Heart left ventricle (tissue), 16 donors: ENCODE measurements around the gene C1QTNF2. TPM values are rescaled to one million over a fixed set of nuclear protein-coding genes. Genes with fewer than 3 reads are reported as not detected.

Source experiments
- ATAC-seq, 4 donors: fragments of 200-7000 bp; cut with Tn5 transposase; one replicate each; pipeline ENCODE4 v1.9.1; 2020 to 2022; ENCODE audit warnings: moderate library complexity in 4 of 4, mild to moderate bottlenecking in 3 of 4, moderate number of reproducible peaks in 1 of 4
- DNase-seq, 5 donors: peaks; one replicate each; pipeline ENCODE4 v3.0.0-alpha.2; 2020
- H3K27ac ChIP-seq, 12 donors: fragments of 200-600 bp; sonication (generic) in 4 of 12; one replicate each; pipeline versions ENCODE4 v1.5.0 to v1.8.0; 2016 to 2022; ENCODE audit warnings: mild to moderate bottlenecking in 2 of 12
- H3K27me3 ChIP-seq, 9 donors: fragments of 200-600 bp; sonication (generic) in 2 of 9; one replicate each; pipeline versions ENCODE4 v1.5.1 to v1.8.0; 2016 to 2022; ENCODE audit warnings: mild to moderate bottlenecking in 3 of 9
- H3K36me3 ChIP-seq, 9 donors: fragments of 200-600 bp; sonication (generic) in 2 of 9; one replicate each; pipeline versions ENCODE4 v1.5.0 to v1.8.0; 2018 to 2022; ENCODE audit warnings: mild to moderate bottlenecking in 2 of 9
- H3K4me1 ChIP-seq, 12 donors: fragments of 200-600 bp; sonication (generic) in 4 of 12; one replicate each; pipeline versions ENCODE4 v1.5.0 to v1.8.0; 2016 to 2022; ENCODE audit warnings: mild to moderate bottlenecking in 3 of 12
- H3K4me3 ChIP-seq, 12 donors: fragments of 200-600 bp; sonication (generic) in 4 of 12; one replicate each; pipeline versions ENCODE4 v1.5.0 to v1.8.0; 2017 to 2022; ENCODE audit warnings: mild to moderate bottlenecking in 9 of 12, moderate library complexity in 4 of 12
- H3K9me3 ChIP-seq, 12 donors: fragments of 200-600 bp; sonication (generic) in 4 of 12; one replicate each; pipeline versions ENCODE4 v1.5.0 to v1.8.0; 2016 to 2022; ENCODE audit warnings: mild to moderate bottlenecking in 1 of 12
- POLR2A ChIP-seq, 2 donors: fragments of 450-650 bp; IDR thresholded peaks; one replicate each; pipeline ENCODE4 v1.6.1; 2017; ENCODE audit warnings: antibody characterized with exemption in 2 of 2, mild to moderate bottlenecking in 2 of 2, moderate library complexity in 2 of 2
- WGBS, 4 donors: extraction: QIAGEN DNeasy Blood & Tissue Kit in 2 of 4; methylation state at CpG; one replicate each; pipeline versions ENCODE4 v1.1.5 to v1.1.7; 2013 to 2018; 5-methylcytosine and 5-hydroxymethylcytosine counted together
- intact Hi-C, 10 donors: fragments of 100-400 bp; cut with DNase I; formaldehyde crosslinking; loops; one replicate each; pipeline versions ENCODE4 v1.11.1 to v1.14.2; 2022
- polyA plus RNA-seq, 2 donors: library from polyadenylated mRNA; stranded (reverse); fragments of 200-250 nt; gene quantifications; one replicate each; pipeline ENCODE4 v1.2.3, GENCODE V29; 2013
- total RNA-seq, 9 donors: library from RNA; depleted of rRNA in 2 of 9; stranded (reverse); fragments of >200 nt in 2 of 9; fragmentation: NEBNext Ultra II Directional in 3 of 9; extraction: Animal tissue kit (Norgen Biotek cat#: 25700) in 3 of 9; gene quantifications; one replicate each; pipeline versions ENCODE4 v1.1.0 to v1.2.4, GENCODE V29; 2016 to 2023
- TF ChIP-seq, protein P1 (sequence below), 12 donors: fragments of 200-600 bp; sonication (generic) in 4 of 12; IDR thresholded peaks; one replicate each; pipeline versions ENCODE4 v1.5.0 to v1.8.0; 2018 to 2022; ENCODE audit warnings: antibody characterized with exemption in 12 of 12, mild to moderate bottlenecking in 5 of 12
- donor health status: ischemic (EF 13 %, LVEDD 7.1; RV severe dilation, severe dysfunction).
- donor health status: healthy with polysubstance abuse.
- donor health status: DM: no; HTN: yes; CAD: no.
- donor health status: DM: no; HTN: no; CAD: no.
- donor health status: ischemic (EF 25% LVEDD 6.9; RV normal size, moderate dysfunction).
- donor health status: ischemic (EF 25% LVEDD 5.7; RV mildly dilated, moderate dysfunction).
- donor health status: healthy.
- donor health status: DM: yes; HTN: yes; CAD: no.
- donor health status: ischemic (EF 35%, LVEDD 5.7; RV mildly dilated, moderate dysfunction).
- donor health status: nonischemic (EF 11% LVEDD 7.7; RV severe dilation, severe dysfunction).
- donor health status: DM: yes; HTN: yes; CAD: no.
- donor health status: PGD.
- donor health status: ischemic (EF 29% LVEDD 5.4; RV normal size, mild dysfunction).
- donor health status: nonischemic (EF 23%, LVEDD 6.1; RV moderate dilation, normal function).

C1QTNF2 gene
- total and polyA plus RNA-seq, 11 donors = 0.44 to 1.6 (median 1.0) TPM

DNA sequence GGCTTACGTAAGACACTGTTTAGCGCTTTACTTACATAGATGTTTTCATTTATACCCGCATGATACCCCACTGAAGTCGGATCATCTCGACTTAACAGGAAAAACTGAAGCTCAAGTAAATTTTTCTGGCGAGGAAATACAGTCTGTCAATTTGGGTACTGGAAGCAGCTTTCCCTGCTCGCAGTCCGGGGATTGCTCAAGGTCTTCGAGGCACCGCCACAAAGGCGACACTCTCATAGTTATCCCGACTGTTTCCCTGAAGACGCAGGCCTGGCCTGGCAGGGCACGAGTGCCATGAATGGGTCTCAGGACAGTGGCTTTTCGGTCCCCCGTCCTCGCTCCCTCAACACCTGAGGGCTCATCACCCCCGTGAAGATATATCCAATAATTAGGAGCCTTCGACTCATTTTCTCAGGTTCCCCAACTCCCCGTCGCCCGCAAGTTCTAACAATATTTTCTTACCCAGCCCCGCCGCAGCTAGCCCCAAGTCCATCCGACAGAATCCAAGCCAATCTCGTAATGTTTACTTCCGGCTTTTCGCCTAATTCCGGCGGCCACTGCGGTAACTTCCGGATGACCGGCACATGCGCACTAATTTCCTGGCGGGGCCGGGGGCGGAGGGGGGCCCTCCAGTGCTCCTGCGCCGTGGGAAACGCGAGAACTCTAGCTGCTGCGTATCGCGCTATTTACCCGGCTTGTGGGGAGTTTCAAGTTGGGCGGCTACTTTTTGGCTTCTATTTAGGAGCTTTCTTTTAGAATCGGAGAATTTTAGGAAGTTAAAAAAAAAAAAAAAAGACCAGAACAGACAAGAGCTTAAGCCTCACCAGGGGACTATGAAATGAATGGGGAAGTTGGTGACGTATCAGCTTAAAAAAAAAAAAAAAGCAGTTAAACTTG is 48.4 kb upstream of the C1QTNF2 start, which contains the start of gene SLU7:
Gene SLU7 (minus strand): TSS at position 521 of the 897 bp plus-strand sequence. CDS start 3,787 bp downstream, outside the sequence.
- Histone ChIP-seq H3K4me3 (peak within 1 kb of the TSS; percentile 61 to 94 (median 80)), H3K27ac (peak within 1 kb of the TSS; percentile 64 to 96 (median 88)), H3K9me3 (no peaks in the 10 kb centered on the region), H3K27me3 (no peaks in the 10 kb centered on the region), H3K4me1 (peaks cover 0 to 56% (median 26%) of the 10 kb centered on the region in 12 donors), H3K36me3 (peaks cover 0 to 19% (median 14%) of the 10 kb centered on the region in 9 donors)
- ATAC-seq (peak; percentile 94 to 96 (median 94)), DNase-seq (peak; percentile 94 to 96 (median 95))
- 0 to 1% (median 1%) methylated on average over 48 of the region's 48 CpGs for WGBS, 4 donors
- intact Hi-C loops = loop anchor here in 2 of 10 donors (1.0 to 2.0 kb wide), 2 partner anchors 18 to 19 kb away; partner anchors contain the start of gene FAM200C (in 2 of the 2)
- peak in 1 of 2 donors; percentile 67 for TF ChIP-seq POLR2A (IDR thresholded peaks at IDR 0.05)
- TF ChIP-seq, protein P1, sequence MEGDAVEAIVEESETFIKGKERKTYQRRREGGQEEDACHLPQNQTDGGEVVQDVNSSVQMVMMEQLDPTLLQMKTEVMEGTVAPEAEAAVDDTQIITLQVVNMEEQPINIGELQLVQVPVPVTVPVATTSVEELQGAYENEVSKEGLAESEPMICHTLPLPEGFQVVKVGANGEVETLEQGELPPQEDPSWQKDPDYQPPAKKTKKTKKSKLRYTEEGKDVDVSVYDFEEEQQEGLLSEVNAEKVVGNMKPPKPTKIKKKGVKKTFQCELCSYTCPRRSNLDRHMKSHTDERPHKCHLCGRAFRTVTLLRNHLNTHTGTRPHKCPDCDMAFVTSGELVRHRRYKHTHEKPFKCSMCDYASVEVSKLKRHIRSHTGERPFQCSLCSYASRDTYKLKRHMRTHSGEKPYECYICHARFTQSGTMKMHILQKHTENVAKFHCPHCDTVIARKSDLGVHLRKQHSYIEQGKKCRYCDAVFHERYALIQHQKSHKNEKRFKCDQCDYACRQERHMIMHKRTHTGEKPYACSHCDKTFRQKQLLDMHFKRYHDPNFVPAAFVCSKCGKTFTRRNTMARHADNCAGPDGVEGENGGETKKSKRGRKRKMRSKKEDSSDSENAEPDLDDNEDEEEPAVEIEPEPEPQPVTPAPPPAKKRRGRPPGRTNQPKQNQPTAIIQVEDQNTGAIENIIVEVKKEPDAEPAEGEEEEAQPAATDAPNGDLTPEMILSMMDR (IDR thresholded peaks at IDR 0.05) = peak in 1 of 12 donors; percentile 9

DNA sequence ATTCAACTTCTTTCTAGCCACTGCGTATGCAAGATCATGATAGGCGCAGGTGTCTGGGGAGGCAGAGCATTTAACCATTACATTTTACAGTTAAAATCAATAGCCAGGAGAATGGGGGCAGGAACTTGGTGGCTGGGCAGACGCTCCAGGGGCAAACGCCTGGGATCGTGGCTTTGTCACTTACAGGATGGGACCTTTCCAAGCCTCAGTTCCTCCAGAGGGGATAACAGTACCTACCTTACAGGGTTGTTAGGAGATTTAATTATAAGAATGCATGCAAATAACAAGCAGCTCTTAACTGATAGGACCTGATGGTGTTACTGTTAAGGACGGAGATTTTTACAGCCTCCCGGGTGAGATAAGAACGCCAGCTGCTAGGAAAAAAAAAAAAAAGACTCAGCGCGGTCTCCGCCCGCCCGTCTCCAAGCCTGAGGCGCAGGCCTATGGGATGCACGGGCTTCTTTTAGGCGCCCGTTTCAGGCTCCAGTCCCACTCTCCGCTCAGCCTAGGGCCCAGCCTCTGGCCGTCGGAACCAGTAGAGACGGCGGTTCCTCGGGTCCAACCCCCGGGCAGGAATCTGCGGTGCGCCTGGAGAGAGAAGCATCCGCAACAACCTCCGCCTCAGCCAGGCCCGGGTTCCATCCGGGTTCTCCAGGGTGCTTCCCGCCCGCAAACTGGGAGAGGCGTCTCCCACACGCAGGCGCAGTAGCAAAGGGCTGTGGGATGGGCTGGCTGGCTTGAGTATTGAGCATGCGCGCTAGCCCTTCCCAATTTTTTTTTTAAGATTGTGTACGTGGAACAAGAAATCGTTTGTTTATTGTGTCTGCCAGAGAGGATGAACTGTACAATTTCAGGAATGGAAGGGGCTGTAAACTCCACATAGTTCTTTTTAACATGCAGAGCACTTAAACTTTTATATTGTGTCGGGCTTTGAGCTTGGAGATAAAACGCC is 29.3 kb upstream of the C1QTNF2 start, which contains the start of gene FAM200C:
Gene FAM200C (minus strand): TSS at position 653 of the 952 bp plus-strand sequence. CDS start 4,564 bp downstream, outside the sequence.
- Histone ChIP-seq H3K27ac (peak within 1 kb of the TSS; percentile 56 to 91 (median 86)), H3K4me1 (peaks cover 0 to 32% (median 28%) of the 10 kb centered on the region in 12 donors), H3K36me3 (peaks cover 0 to 42% (median 34%) of the 10 kb centered on the region in 9 donors), H3K27me3 (no peaks in the 10 kb centered on the region), H3K9me3 (no peaks in the 10 kb centered on the region), H3K4me3 (peak within 1 kb of the TSS; percentile 36 to 89 (median 72))
- TF ChIP-seq POLR2A (IDR thresholded peaks at IDR 0.05) = peak in 1 of 2 donors; percentile 95
- TF ChIP-seq, protein P1 (IDR thresholded peaks at IDR 0.05) = no peak
- ATAC-seq (peak; percentile 96 to 99 (median 98)), DNase-seq (peak; percentile 92 to 96 (median 95))
- 0 to 2% (median 1%) methylated on average over 29 to 41 of the region's 41 CpGs for WGBS, 4 donors
- intact Hi-C loops = loop anchor here in 3 of 10 donors (1.0 to 10.0 kb wide), 5 partner anchors 19 to 377 kb away; partner anchors contain the start of genes SLU7 (in 2 of the 3) and PWWP2A (in 1 of the 3)

DNA sequence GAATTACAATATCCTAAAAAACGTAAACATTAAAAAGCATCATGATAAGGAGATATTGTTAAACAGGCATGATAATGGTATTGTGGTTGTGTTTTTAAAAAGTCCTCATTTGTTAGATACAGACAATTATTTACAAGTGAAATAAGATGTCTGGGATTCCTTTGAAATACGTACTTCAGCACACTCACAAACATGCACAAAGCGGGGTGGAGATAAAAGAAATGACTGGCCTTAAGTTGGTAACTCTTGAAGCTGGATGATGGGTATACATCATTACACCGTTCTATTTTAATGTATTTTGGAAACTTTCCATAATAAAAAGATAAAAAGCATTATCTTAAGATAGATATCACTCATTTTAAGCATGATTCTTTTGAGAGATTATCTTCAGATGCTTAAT is 28.4 kb upstream of the C1QTNF2 start:
- Histone ChIP-seq H3K4me3 (peak overlapping the region in 11 of 12 donors; percentile 36 to 89 (median 72)), H3K27ac (peak overlapping the region in 3 of 12 donors; percentile 88 to 91 (median 89)), H3K27me3 (no peaks in the 10 kb centered on the region), H3K4me1 (peaks cover 0 to 32% (median 28%) of the 10 kb centered on the region in 12 donors), H3K36me3 (peaks cover 0 to 33% (median 25%) of the 10 kb centered on the region in 9 donors), H3K9me3 (no peaks in the 10 kb centered on the region)
- intact Hi-C loops = loop anchor here in 3 of 10 donors (5.0 to 10.0 kb wide), 3 partner anchors 284 to 377 kb away; partner anchors contain the start of gene PWWP2A (in 1 of the 3)
- ATAC-seq (no peak), DNase-seq (no peak)
- TF ChIP-seq, protein P1 (IDR thresholded peaks at IDR 0.05) = no peak
- no peak for TF ChIP-seq POLR2A (IDR thresholded peaks at IDR 0.05)
- 28 to 50% (median 36%) methylated on average over 4 of the region's 4 CpGs for WGBS, 4 donors
